H1 (cell line): Measurements from ENCODE around the gene MEGF9. TPM values are rescaled to one million over a fixed set of nuclear protein-coding genes. Genes with fewer than 3 reads are reported as not detected.

ENCODE experiments used
- CTCF ChIA-PET: fragments of 300-600 bp; sonication (Branson Sonifier 250); formaldehyde crosslinking; loops from one replicate; lab custom pipeline; 2021; ENCODE audit not compliant: partially characterized antibody; lab: Charles Lee
- POLR2A ChIA-PET: fragments of 300-600 bp; sonication (Branson Sonifier 250); formaldehyde crosslinking; loops from one replicate; lab custom pipeline; 2021; ENCODE audit warnings: inconsistent platforms; ENCODE audit not compliant: partially characterized antibody; lab: Charles Lee
- DNase-seq, 2 experiments: peaks; one replicate each; pipeline versions ENCODE4 v3.0.0 to v3.0.0-alpha.2; 2010 to 2022; ENCODE audit warnings: low spot score in 2 of 2, low read depth in 1 of 2, mixed read lengths in 1 of 2
- FAIRE-seq: peaks from 2 replicates; lab custom pipeline; 2011; peaks lifted over from hg19 to GRCh38; lab: Jason Lieb, UNC
- H2AFZ ChIP-seq: 2 replicates; pipeline ENCODE4 v1.8.1; 2012; ENCODE audit warnings: low read length, inconsistent platforms
- H2AK5ac ChIP-seq: 2 replicates; pipeline ENCODE4 v1.6.1; 2013; ENCODE audit warnings: low read depth, low read length
- H2BK120ac ChIP-seq: replicated peaks from 2 replicates; pipeline ENCODE3; 2013; ENCODE audit warnings: low read depth, low read length, inconsistent platforms
- H2BK12ac ChIP-seq: 2 replicates; pipeline ENCODE4 v1.6.1; 2013; ENCODE audit warnings: low read depth, low read length
- H2BK15ac ChIP-seq: 2 replicates; pipeline ENCODE4 v1.6.1; 2013; ENCODE audit warnings: low read length
- H2BK20ac ChIP-seq: 2 replicates; pipeline ENCODE4 v1.6.1; 2013; ENCODE audit warnings: low read length
- H2BK5ac ChIP-seq: 2 replicates; pipeline ENCODE4 v1.6.1; 2013; ENCODE audit warnings: low read depth, low read length
- H3K14ac ChIP-seq: 2 replicates; pipeline ENCODE4 v1.6.1; 2013; ENCODE audit warnings: inconsistent platforms; ENCODE audit not compliant: insufficient read length
- H3K18ac ChIP-seq: 2 replicates; pipeline ENCODE4 v1.6.1; 2013; ENCODE audit warnings: low read length; ENCODE audit errors: extremely low read depth
- H3K23ac ChIP-seq: 2 replicates; pipeline ENCODE4 v1.6.1; 2013; ENCODE audit warnings: inconsistent platforms; ENCODE audit not compliant: insufficient read length
- H3K23me2 ChIP-seq: 2 replicates; pipeline ENCODE4 v1.6.1; 2013; ENCODE audit warnings: low read depth, low read length
- H3K27ac ChIP-seq: 2 replicates; pipeline ENCODE4 v1.6.1; 2011; ENCODE audit warnings: low read depth, low read length, inconsistent platforms
- H3K27me3 ChIP-seq, 4 experiments: replicated peaks in 1 of 4; 1 replicate in 1 of 4; 2 replicates in 3 of 4; pipeline versions ENCODE4 v1.6.1 to v1.8.1; 2011 to 2013; ENCODE audit warnings: low read length in 3 of 4, mild to moderate bottlenecking in 3 of 4, inconsistent platforms in 2 of 4, mixed read lengths in 2 of 4, moderate library complexity in 1 of 4; ENCODE audit not compliant: control insufficient read depth in 3 of 4, insufficient read depth in 3 of 4; ENCODE audit errors: extremely low read depth in 1 of 4
- H3K36me3 ChIP-seq, 4 experiments: 2 replicates each; pipeline versions ENCODE4 v1.6.1 to v1.8.1; 2011 to 2013; ENCODE audit warnings: mild to moderate bottlenecking in 4 of 4, low read length in 3 of 4, moderate library complexity in 2 of 4, control low read depth in 1 of 4, inconsistent platforms in 1 of 4; ENCODE audit not compliant: insufficient read depth in 4 of 4, control insufficient read depth in 2 of 4
- H3K4ac ChIP-seq: replicated peaks from 2 replicates; pipeline ENCODE3; 2013; ENCODE audit warnings: low read length, low read depth, mixed read lengths, inconsistent platforms; ENCODE audit not compliant: insufficient read length
- H3K4me1 ChIP-seq, 4 experiments: replicated peaks in 1 of 4; 1 replicate in 1 of 4; 2 replicates in 3 of 4; pipeline versions ENCODE4 v1.6.1 to v1.8.1; 2011 to 2013; ENCODE audit warnings: low read length in 3 of 4, inconsistent platforms in 2 of 4, mixed read lengths in 1 of 4; ENCODE audit not compliant: insufficient read depth in 4 of 4, control insufficient read depth in 3 of 4
- H3K4me2 ChIP-seq, 2 experiments: 2 replicates each; pipeline versions ENCODE4 v1.6.1 to v1.8.1; 2011 to 2013; ENCODE audit warnings: low read depth in 2 of 2, low read length in 2 of 2, control low read depth in 1 of 2, inconsistent platforms in 1 of 2, mild to moderate bottlenecking in 1 of 2; ENCODE audit not compliant: insufficient read depth in 1 of 2
- H3K4me3 ChIP-seq, 4 experiments: fragments of 200-600, 300-600 bp in 1 of 4; sonication (generic), shearing (Covaris generic), sonication (Bioruptor Twin) in 1 of 4; 2 replicates each; pipeline versions ENCODE4 v1.5.1 to v1.8.1; 2011 to 2016; ENCODE audit warnings: low read length in 4 of 4, low read depth in 3 of 4, control low read depth in 2 of 4, inconsistent platforms in 2 of 4, mild to moderate bottlenecking in 2 of 4, mixed read lengths in 1 of 4, moderate library complexity in 1 of 4; ENCODE audit not compliant: insufficient read depth in 2 of 4; ENCODE audit errors: extremely low read depth in 1 of 4
- H3K56ac ChIP-seq: replicated peaks from 2 replicates; pipeline ENCODE3; 2013; ENCODE audit warnings: low read depth, mild to moderate bottlenecking, mixed read lengths, low read length, inconsistent platforms; ENCODE audit not compliant: insufficient read length
- H3K79me1 ChIP-seq: 2 replicates; pipeline ENCODE4 v1.6.1; 2013; ENCODE audit warnings: low read depth, low read length, control low read depth
- H3K79me2 ChIP-seq, 2 experiments: 2 replicates each; pipeline versions ENCODE4 v1.6.1 to v1.8.1; 2012 to 2013; ENCODE audit warnings: low read length in 2 of 2, mild to moderate bottlenecking in 2 of 2, inconsistent platforms in 1 of 2; ENCODE audit not compliant: insufficient read depth in 2 of 2, control insufficient read depth in 1 of 2
- H3K9ac ChIP-seq, 4 experiments: replicated peaks in 1 of 4; 1 replicate in 1 of 4; 2 replicates in 3 of 4; pipeline versions ENCODE4 v1.6.1 to v1.8.1; 2011 to 2013; ENCODE audit warnings: low read depth in 3 of 4, low read length in 3 of 4, control low read depth in 2 of 4, mild to moderate bottlenecking in 2 of 4, moderate library complexity in 2 of 4, inconsistent platforms in 1 of 4; ENCODE audit errors: extremely low read depth in 1 of 4
- H3K9me3 ChIP-seq, 2 experiments: 2 replicates each; pipeline versions ENCODE4 v1.6.1 to v1.8.1; 2012 to 2013; ENCODE audit warnings: mild to moderate bottlenecking in 2 of 2, moderate library complexity in 2 of 2, control low read depth in 1 of 2, inconsistent platforms in 1 of 2, low read depth in 1 of 2, low read length in 1 of 2, mixed read lengths in 1 of 2; ENCODE audit not compliant: insufficient read depth in 2 of 2
- H4K20me1 ChIP-seq, 2 experiments: replicated peaks in 1 of 2; 2 replicates each; pipeline versions ENCODE3 to v1.8.1; 2011 to 2013; ENCODE audit warnings: inconsistent platforms in 2 of 2, low read length in 2 of 2, mild to moderate bottlenecking in 1 of 2; ENCODE audit not compliant: insufficient read depth in 2 of 2, control insufficient read depth in 1 of 2
- H4K5ac ChIP-seq: 2 replicates; pipeline ENCODE4 v1.6.1; 2013; ENCODE audit warnings: low read length, low read depth, mixed read lengths, inconsistent platforms; ENCODE audit not compliant: insufficient read length
- H4K8ac ChIP-seq: 2 replicates; pipeline ENCODE4 v1.8.0; 2013; ENCODE audit warnings: mild to moderate bottlenecking, moderate library complexity, low read length, inconsistent platforms; ENCODE audit not compliant: insufficient read depth; ENCODE audit errors: extremely low read depth
- H4K91ac ChIP-seq: replicated peaks from 2 replicates; pipeline ENCODE3; 2013; ENCODE audit warnings: low read length, mixed read lengths, inconsistent platforms; ENCODE audit not compliant: insufficient read length
- ATF3 ChIP-seq: IDR thresholded peaks from 2 replicates; pipeline ENCODE4 v1.6.1; 2011; ENCODE audit warnings: low read depth, mild to moderate bottlenecking, low read length; ENCODE audit not compliant: insufficient read depth
- BACH1 ChIP-seq: IDR thresholded peaks from 2 replicates; pipeline ENCODE4 v1.6.1; 2012; ENCODE audit warnings: low read length, improper control_type of control experiment
- CBX5 ChIP-seq: fragments of 300-800, 300-1000 bp; sonication (generic); IDR thresholded peaks from 2 replicates; pipeline ENCODE4 v1.7.1; 2016; ENCODE audit warnings: antibody characterized with exemption, low read length, low read depth
- EP300 ChIP-seq, 2 experiments: IDR thresholded peaks; 1 replicate in 1 of 2; 2 replicates in 1 of 2; pipeline ENCODE4 v1.6.1; 2011 to 2012; ENCODE audit warnings: low read depth in 2 of 2, low read length in 2 of 2, mild to moderate bottlenecking in 2 of 2, borderline replicate concordance in 1 of 2, inconsistent platforms in 1 of 2, moderate library complexity in 1 of 2
- KDM1A ChIP-seq: fragments of 200-600, 300-600 bp; sonication (generic); IDR thresholded peaks from 2 replicates; pipeline ENCODE4 v1.7.1; 2016; ENCODE audit warnings: mild to moderate bottlenecking, low read length, borderline replicate concordance
- KDM5A ChIP-seq: fragments of 200-600 bp; IDR thresholded peaks from 2 replicates; pipeline ENCODE4 v1.7.1; 2012; ENCODE audit warnings: mild to moderate bottlenecking, low read length, inconsistent platforms, mixed read lengths
- PHF8 ChIP-seq: fragments of 200-600 bp; sonication (generic); conservative IDR thresholded peaks from 2 replicates; pipeline ENCODE4 v1.7.1; 2012; ENCODE audit warnings: low read depth, mild to moderate bottlenecking, inconsistent platforms, low read length, moderate library complexity
- RAD21 ChIP-seq, 2 experiments: IDR thresholded peaks in 1 of 2; conservative IDR thresholded peaks in 1 of 2; 2 replicates each; pipeline ENCODE4 v1.6.1; 2011; ENCODE audit warnings: low read depth in 2 of 2, low read length in 2 of 2, improper control_type of control experiment in 1 of 2, inconsistent platforms in 1 of 2, mild to moderate bottlenecking in 1 of 2, moderate library complexity in 1 of 2
- RXRA ChIP-seq: IDR thresholded peaks from 2 replicates; pipeline ENCODE4 v1.6.1; 2011; ENCODE audit warnings: low read depth, mild to moderate bottlenecking, low read length, moderate library complexity; ENCODE audit not compliant: insufficient read depth
- SAP30 ChIP-seq: fragments of 300-600 bp; sonication (generic); IDR thresholded peaks from 2 replicates; pipeline ENCODE4 v1.7.1; 2012; ENCODE audit warnings: low read length, moderate library complexity, mild to moderate bottlenecking, inconsistent platforms; ENCODE audit not compliant: insufficient read depth, insufficient replicate concordance
- SP2 ChIP-seq: IDR thresholded peaks from 2 replicates; pipeline ENCODE4 v1.6.1; 2012; ENCODE audit warnings: mild to moderate bottlenecking, low read length, inconsistent platforms
- SRF ChIP-seq: IDR thresholded peaks from 2 replicates; pipeline ENCODE4 v1.6.1; 2011; ENCODE audit warnings: mild to moderate bottlenecking, low read depth, low read length, moderate library complexity
- USF2 ChIP-seq: IDR thresholded peaks from 2 replicates; pipeline ENCODE4 v1.6.1; 2011; ENCODE audit warnings: low read length, improper control_type of control experiment
- polyA plus RNA-seq, 7 experiments: library from polyadenylated mRNA; depleted of rRNA in 3 of 7; stranded (reverse) in 5 of 7; unstranded in 2 of 7; fragments of >200 nt in 5 of 7; fragments of 200-250 nt in 2 of 7; gene quantifications; 1 replicate in 5 of 7; 2 replicates in 1 of 7; 4 replicates in 1 of 7; pipeline versions ENCODE4 v1.2.1 to v1.2.3, GENCODE V29; 2011 to 2013; ENCODE audit warnings: missing spikeins in 2 of 7, mixed read lengths in 2 of 7
- total RNA-seq: library from RNA; stranded (reverse); fragmentation: NEBNext Ultra II Directional; extraction: Animal tissue kit (Norgen Biotek cat#: 25700); gene quantifications from 2 replicates; pipeline ENCODE4 v1.2.1, GENCODE V29; 2021

Gene MEGF9
- total and polyA plus RNA-seq, 2 of the 8 experiments (the other 6 are each of a cell fraction or from before 2014, with no cell fraction given), result 0.45 to 1.8 TPM

DNA sequence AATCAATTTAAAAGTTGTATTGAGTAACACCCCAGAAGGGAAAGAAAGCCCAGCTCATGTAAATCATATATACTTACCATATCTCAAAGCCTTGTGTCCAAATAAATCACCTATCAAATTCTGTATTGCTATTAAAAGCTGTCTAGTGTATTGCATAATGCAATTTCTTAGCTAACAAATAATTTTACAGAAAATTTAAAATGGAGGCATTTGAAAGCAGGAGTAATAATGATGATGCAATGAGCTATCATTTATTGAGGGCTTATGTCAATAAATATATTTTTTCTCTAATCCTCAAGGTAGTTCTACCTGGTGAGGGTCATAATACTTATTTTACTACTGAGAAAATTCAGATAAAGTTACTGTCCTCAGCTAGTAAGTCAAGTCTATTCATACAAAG lies 91.5 kb downstream of the MEGF9 start:
- Histone ChIP-seq H2BK20ac (no peak overlapping the region), H2AFZ (no peak overlapping the region), H3K79me1 (no peaks in the 10 kb centered on the region), H3K9me3 (no peaks in the 10 kb centered on the region), H3K4ac (no peak overlapping the region), H3K9ac (no peak overlapping the region), H3K4me2 (no peak overlapping the region), H3K79me2 (no peaks in the 10 kb centered on the region), H2BK15ac (no peak overlapping the region), H2BK12ac (no peak overlapping the region), H3K23me2 (no peaks in the 10 kb centered on the region), H3K18ac (no peak overlapping the region), H4K5ac (no peak overlapping the region), H3K27ac (no peak overlapping the region), H3K14ac (no peak overlapping the region), H2BK5ac (no peak overlapping the region), H3K27me3 (no peaks in the 10 kb centered on the region), H4K8ac (no peak overlapping the region), H3K23ac (no peak overlapping the region), H3K56ac (no peak overlapping the region), H3K36me3 (no peaks in the 10 kb centered on the region), H2BK120ac (no peak overlapping the region), H2AK5ac (no peak overlapping the region), H4K91ac (no peak overlapping the region), H3K4me1 (peaks cover 0 to 6% (median 0%) of the 10 kb centered on the region in 4 experiments; a peak in 1 of 7 replicates), H3K4me3 (no peak overlapping the region), H4K20me1 (no peaks in the 10 kb centered on the region)
- CTCF ChIA-PET, result interaction anchor here (0.9 to 1.3 kb wide), 4 partner anchors 10 to 37 kb away, joined by 3 to 5 read pairs (median 4); no protein-coding TSS in a partner anchor
- no peak for DNase-seq
- POLR2A ChIA-PET, result no interaction called here
- no peak for FAIRE-seq
- no peak for TF ChIP-seq PHF8
- no peak for TF ChIP-seq EP300 (IDR thresholded peaks at IDR 0.05; ENCODE audit: borderline replicate concordance in 1 of 2, low read depth in 2 of 2, low read length in 2 of 2)
- no peak for TF ChIP-seq ATF3
- no peak for TF ChIP-seq BACH1
- TF ChIP-seq KDM5A, result no peak
- no peak for TF ChIP-seq SP2
- TF ChIP-seq CBX5, result no peak
- no peak for TF ChIP-seq RAD21 (IDR thresholded peaks at IDR 0.05 in 1 of 2, conservative IDR thresholded peaks at IDR 0.05 in 1 of 2; ENCODE audit: low read depth in 2 of 2, low read length in 2 of 2)
- no peak for TF ChIP-seq USF2
- TF ChIP-seq SRF, result no peak
- TF ChIP-seq SAP30, result no peak
- TF ChIP-seq KDM1A, result no peak
- no peak for TF ChIP-seq RXRA
